Activated naive CD8-positive, alpha-beta T cell treated with anti-CD3 and anti-CD28 coated beads for 36 hours (primary cell): Measurements from ENCODE around the gene BEX3. TPM values are rescaled to one million over a fixed set of nuclear protein-coding genes. Genes with fewer than 3 reads are reported as not detected.

Source experiments
- total RNA-seq, 2 experiments: library from RNA; stranded (reverse); gene quantifications; one replicate each; pipeline ENCODE4 v1.2.3, GENCODE V29; 2021

The BEX3 gene
- total RNA-seq, 2 experiments from 2014 or later, result 31.4 to 31.7 TPM

Other genes starting within 250 kb of the BEX3 start
- 10 to 100 TPM; 21.6 to 24.6 TPM for gene BEX4, start 161.4 kb upstream of the BEX3 start, total RNA-seq
- 10 to 100 TPM; 37.2 to 38.1 TPM for gene TCEAL8, start 121.4 kb upstream of the BEX3 start, total RNA-seq
- not detected for gene TCEAL5, start 99.8 kb upstream of the BEX3 start, total RNA-seq
- gene BEX2, start 65.5 kb upstream of the BEX3 start, total RNA-seq, result 10 to 100 TPM; 17.6 to 18.1 TPM
- gene TCEAL7, start 46.3 kb upstream of the BEX3 start, total RNA-seq, result not detected
- gene TCEAL9, start 20.0 kb upstream of the BEX3 start, total RNA-seq, result 10 to 100 TPM in 1 of 2 experiments, 1 to 10 TPM in 1; 9.6 to 10.4 TPM
- under 1 TPM; 0.14 to 0.20 TPM for gene RAB40A, start 143.0 kb downstream of the BEX3 start, total RNA-seq
- 10 to 100 TPM; 14.8 to 17.4 TPM for gene TCEAL4, start 209.0 kb downstream of the BEX3 start, total RNA-seq
- gene TCEAL3, start 231.4 kb downstream of the BEX3 start, total RNA-seq, result 1 to 10 TPM; 8.5 to 8.7 TPM